ENCODE results near the gene TSC2. TPM values are rescaled to one million over a fixed set of nuclear protein-coding genes. Genes with fewer than 3 reads are reported as not detected.
A peak's percentile ranks its signal among the peaks of the same experiment; 100 is the strongest.

TSC2 gene
- total and polyA plus RNA-seq, 9 of the 15 experiments (the other 6 are each of a cell fraction or from before 2014, with no cell fraction given): 1.3 to 68.1 (median 16.6) TPM

- TF ChIP-seq ETV6 (IDR thresholded peaks at IDR 0.05; ENCODE audit: borderline replicate concordance in 1 of 2, low read depth in 2 of 2, low read length in 1 of 2) (no peak), ETV6 (CRISPR knock-in tag; IDR thresholded peaks at IDR 0.05; ENCODE audit: borderline replicate concordance) (no peak), MEIS2 (IDR thresholded peaks at IDR 0.05; ENCODE audit: partially characterized antibody) (no peak), TARDBP (IDR thresholded peaks at IDR 0.05) (peak; percentile 24), IRF2 (CRISPR knock-in tag; IDR thresholded peaks at IDR 0.05) (no peak), RBFOX2 (IDR thresholded peaks at IDR 0.05; ENCODE audit: low read depth, low read length) (peak; percentile 72), USF1 (CRISPR knock-in tag; IDR thresholded peaks at IDR 0.05) (peak; percentile 99), VEZF1 (CRISPR knock-in tag; IDR thresholded peaks at IDR 0.05) (peak; percentile 83), ZNF24 (IDR thresholded peaks at IDR 0.05) (0 out of 2 replicates have a peak, but pooled peaks have one; percentile 21), ZEB2 (IDR thresholded peaks at IDR 0.05) (no peak), MED1 (CRISPR knock-in tag; IDR thresholded peaks at IDR 0.05; ENCODE audit: borderline replicate concordance) (no peak), ZZZ3 (IDR thresholded peaks at IDR 0.05) (no peak), CREB3L1 (IDR thresholded peaks at IDR 0.05; ENCODE audit: borderline replicate concordance, low read depth) (peak; percentile 94), MTA3 (IDR thresholded peaks at IDR 0.05; ENCODE audit: borderline replicate concordance) (peak; percentile 54; the same call in 1 of the 2 replicates), NCOA1 (IDR thresholded peaks at IDR 0.05; ENCODE audit: low read depth) (no peak), SRSF1 (IDR thresholded peaks at IDR 0.05; ENCODE audit: low read depth, low read length) (0 out of 2 replicates have a peak, but pooled peaks have one; percentile 61), POLR2B (IDR thresholded peaks at IDR 0.05; ENCODE audit: low read depth, partially characterized antibody) (no peak), TAF1 (IDR thresholded peaks at IDR 0.05; ENCODE audit: control insufficient read depth, extremely low read depth, insufficient read depth, low read length, severe bottlenecking) (no peak), GABPB1 (CRISPR knock-in tag; IDR thresholded peaks at IDR 0.05) (peak; percentile 98), TRIM25 (IDR thresholded peaks at IDR 0.05; ENCODE audit: borderline replicate concordance) (no peak), RBM14 (IDR thresholded peaks at IDR 0.05; ENCODE audit: borderline replicate concordance, insufficient read depth, low read depth, low read length) (no peak), NFE2L1 (tag; IDR thresholded peaks at IDR 0.05; ENCODE audit: borderline replicate concordance, low read depth) (no peak)
Measured at GRCh38 chr16:2047330-2048115, at the start of gene TSC2, which contains the start of gene NTHL1 (continued).

Data from K562 (cell line).